ENCODE measurements around the gene ZNF664.

ZNF664 gene

GRCh38 chr12:124015494-124016461 is 42.8 kb downstream of the ZNF664 start:
- Histone ChIP-seq H3K27ac (no peak overlapping the region), H3K4me3 (IDR thresholded peaks at IDR 0.05; ENCODE audit: insufficient read depth, low read depth, low read length) (no peak overlapping the region), H3K4me2 (no peak overlapping the region), H3K9ac (no peak overlapping the region), H3K27me3 (ENCODE audit: insufficient read depth, low read depth) (no peaks in the 10 kb centered on the region), H3K4me1 (ENCODE audit: low read depth, poor library complexity, severe bottlenecking) (no peaks in the 10 kb centered on the region), H4K20me1 (ENCODE audit: insufficient read depth) (no peaks in the 10 kb centered on the region), H3K36me3 (ENCODE audit: insufficient read depth) (no peaks in the 10 kb centered on the region), H3K79me2 (ENCODE audit: insufficient read depth, low read depth) (no peaks in the 10 kb centered on the region), H2AFZ (ENCODE audit: low read depth) (no peak overlapping the region)
- no peak for TF ChIP-seq CTCF (conservative IDR thresholded peaks at IDR 0.05; ENCODE audit: low read depth, low read length)

- Histone ChIP-seq H3K9ac (no peak overlapping the region), H2AFZ (ENCODE audit: low read depth) (no peak overlapping the region), H4K20me1 (ENCODE audit: insufficient read depth) (no peaks in the 10 kb centered on the region), H3K36me3 (ENCODE audit: insufficient read depth) (no peaks in the 10 kb centered on the region), H3K79me2 (ENCODE audit: insufficient read depth, low read depth) (no peaks in the 10 kb centered on the region), H3K27ac (no peak overlapping the region), H3K4me1 (ENCODE audit: low read depth, poor library complexity, severe bottlenecking) (no peaks in the 10 kb centered on the region), H3K4me2 (no peak overlapping the region), H3K4me3 (IDR thresholded peaks at IDR 0.05; ENCODE audit: insufficient read depth, low read depth, low read length) (no peak overlapping the region), H3K27me3 (ENCODE audit: insufficient read depth, low read depth) (no peaks in the 10 kb centered on the region)
- TF ChIP-seq CTCF (conservative IDR thresholded peaks at IDR 0.05; ENCODE audit: low read depth, low read length) = no peak
Measured at GRCh38 chr12:124017064-124017463, 44.0 kb downstream of the ZNF664 start.

- Histone ChIP-seq H2AFZ (ENCODE audit: low read depth) (no peak overlapping the region), H3K36me3 (ENCODE audit: insufficient read depth) (no peaks in the 10 kb centered on the region), H3K79me2 (ENCODE audit: insufficient read depth, low read depth) (no peaks in the 10 kb centered on the region), H3K4me2 (no peak overlapping the region), H3K27me3 (ENCODE audit: insufficient read depth, low read depth) (no peaks in the 10 kb centered on the region), H3K4me3 (IDR thresholded peaks at IDR 0.05; ENCODE audit: insufficient read depth, low read depth, low read length) (no peak overlapping the region), H3K4me1 (ENCODE audit: low read depth, poor library complexity, severe bottlenecking) (no peaks in the 10 kb centered on the region), H3K9ac (no peak overlapping the region), H3K27ac (no peak overlapping the region), H4K20me1 (ENCODE audit: insufficient read depth) (no peaks in the 10 kb centered on the region)
- TF ChIP-seq CTCF (conservative IDR thresholded peaks at IDR 0.05; ENCODE audit: low read depth, low read length) = no peak
Measured at GRCh38 chr12:124018539-124018938, 45.5 kb downstream of the ZNF664 start.

GRCh38 chr12:124019115-124019514 is 46.1 kb downstream of the ZNF664 start:
- Histone ChIP-seq H3K4me2 (no peak overlapping the region), H4K20me1 (ENCODE audit: insufficient read depth) (no peaks in the 10 kb centered on the region), H3K27me3 (ENCODE audit: insufficient read depth, low read depth) (no peaks in the 10 kb centered on the region), H2AFZ (ENCODE audit: low read depth) (no peak overlapping the region), H3K9ac (no peak overlapping the region), H3K4me1 (ENCODE audit: low read depth, poor library complexity, severe bottlenecking) (no peaks in the 10 kb centered on the region), H3K36me3 (ENCODE audit: insufficient read depth) (no peaks in the 10 kb centered on the region), H3K4me3 (IDR thresholded peaks at IDR 0.05; ENCODE audit: insufficient read depth, low read depth, low read length) (no peak overlapping the region), H3K27ac (no peak overlapping the region), H3K79me2 (ENCODE audit: insufficient read depth, low read depth) (no peaks in the 10 kb centered on the region)
- no peak for TF ChIP-seq CTCF (conservative IDR thresholded peaks at IDR 0.05; ENCODE audit: low read depth, low read length)
